Measurements from ENCODE around the gene LRRC49.
"Not testable (repeated sequence)": the region's sequence is repeated elsewhere in the genome, so short reads cannot be mapped to it uniquely, and the experiment has no call there.

LRRC49 gene

DNA sequence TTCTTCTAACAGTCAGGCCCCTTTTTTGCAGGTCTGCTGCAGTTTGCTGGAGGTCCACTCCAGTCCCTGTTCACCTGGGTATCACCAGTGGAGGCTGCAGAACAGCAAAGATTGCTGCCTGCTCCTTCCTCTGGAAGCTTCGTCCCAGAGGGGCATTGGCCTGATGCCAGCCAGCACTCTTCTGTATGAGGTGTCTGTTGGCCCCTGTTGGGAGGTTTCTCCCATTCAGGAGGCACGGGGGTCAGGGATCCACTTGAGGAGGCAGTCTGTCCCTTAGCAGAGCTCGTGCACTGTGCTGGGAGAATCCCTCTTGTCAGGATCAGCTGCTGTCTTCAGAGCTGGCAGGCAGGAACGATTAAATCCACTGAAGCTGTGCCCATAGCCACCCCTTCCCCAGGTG is 138.6 kb downstream of the LRRC49 start:
- not testable (repeated sequence) for DNase-seq; H3K27me3 ChIP-seq (ENCODE audit: control insufficient read depth in 1 of 2, insufficient read depth in 1 of 2, low read length in 2 of 2); H4K91ac ChIP-seq (ENCODE audit: low read length)

DNA sequence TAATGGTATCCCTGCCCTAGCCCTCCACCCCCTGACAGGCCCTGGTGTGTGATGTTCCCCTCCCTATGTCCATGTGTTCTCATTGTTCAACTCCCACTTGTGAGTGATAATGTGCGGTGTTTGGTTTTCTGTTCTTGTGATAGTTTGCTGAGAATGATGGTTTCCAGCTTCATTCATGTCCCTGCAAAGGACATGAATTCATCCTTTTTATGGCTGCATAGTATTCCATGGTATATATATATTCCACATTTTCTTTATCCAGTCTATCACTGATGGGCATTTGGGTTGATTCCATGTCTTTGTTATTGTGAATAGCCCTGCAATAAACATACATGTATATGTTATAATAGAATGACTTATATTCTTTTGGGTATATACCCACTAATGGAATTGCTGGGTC is 142.9 kb downstream of the LRRC49 start:
- H3K27ac ChIP-seq (ENCODE audit: low read length, poor library complexity, severe bottlenecking); H2AK5ac ChIP-seq (ENCODE audit: low read length, severe bottlenecking); H3K36me3 ChIP-seq (ENCODE audit: control insufficient read depth in 1 of 2, insufficient read depth in 2 of 2, low read depth in 1 of 2, low read length in 2 of 2); H3K23ac ChIP-seq (ENCODE audit: low read length in 2 of 2); H2AFZ ChIP-seq (ENCODE audit: low read depth, low read length); H3K4ac ChIP-seq (ENCODE audit: low read depth in 1 of 2, low read length in 2 of 2); H3K4me3 ChIP-seq (ENCODE audit: insufficient read depth in 1 of 2, low read depth in 1 of 2, low read length in 2 of 2); DNase-seq; H2BK120ac ChIP-seq (ENCODE audit: low read depth, low read length); H2BK12ac ChIP-seq (ENCODE audit: low read length in 2 of 2); H3K4me1 ChIP-seq (ENCODE audit: control insufficient read depth, insufficient read depth, low read depth, low read length); H2BK15ac ChIP-seq (ENCODE audit: low read depth, poor library complexity, severe bottlenecking); H3K9me3 ChIP-seq (ENCODE audit: control insufficient read depth, low read length); H3K18ac ChIP-seq (ENCODE audit: low read depth in 1 of 2, low read length in 2 of 2); H3K4me2 ChIP-seq (ENCODE audit: low read length, poor library complexity, severe bottlenecking); H2BK5ac ChIP-seq (ENCODE audit: low read depth, low read length, poor library complexity, severe bottlenecking); H3K79me1 ChIP-seq (replicated peaks; ENCODE audit: low read length, poor library complexity, severe bottlenecking); H3K14ac ChIP-seq (ENCODE audit: low read length in 2 of 2); H3K27me3 ChIP-seq (ENCODE audit: control insufficient read depth in 1 of 2, insufficient read depth in 1 of 2, low read length in 2 of 2); H4K8ac ChIP-seq (ENCODE audit: low read length); H4K91ac ChIP-seq (ENCODE audit: low read length); H3K9ac ChIP-seq (ENCODE audit: low read length): not testable (repeated sequence)
- WGBS: no CpG with 5 or more reads among the region's 1 CpG

More for the DNA sequence above, 138.6 kb downstream of the LRRC49 start:
- not testable (repeated sequence) for H2BK12ac ChIP-seq (ENCODE audit: low read length in 2 of 2); H3K9me3 ChIP-seq (ENCODE audit: control insufficient read depth, low read length); H3K4me3 ChIP-seq (ENCODE audit: insufficient read depth in 1 of 2, low read depth in 1 of 2, low read length in 2 of 2); H3K14ac ChIP-seq (ENCODE audit: low read length in 2 of 2); H3K4ac ChIP-seq (ENCODE audit: low read depth in 1 of 2, low read length in 2 of 2); H4K8ac ChIP-seq (ENCODE audit: low read length); H2AFZ ChIP-seq (ENCODE audit: low read depth, low read length); H2BK120ac ChIP-seq (ENCODE audit: low read depth, low read length); H2AK5ac ChIP-seq (ENCODE audit: low read length, severe bottlenecking); H3K27ac ChIP-seq (ENCODE audit: low read length, poor library complexity, severe bottlenecking); H3K18ac ChIP-seq (ENCODE audit: low read depth in 1 of 2, low read length in 2 of 2); H3K9ac ChIP-seq (ENCODE audit: low read length); H3K4me2 ChIP-seq (ENCODE audit: low read length, poor library complexity, severe bottlenecking); H3K23ac ChIP-seq (ENCODE audit: low read length in 2 of 2); H3K4me1 ChIP-seq (ENCODE audit: control insufficient read depth, insufficient read depth, low read depth, low read length); H2BK5ac ChIP-seq (ENCODE audit: low read depth, low read length, poor library complexity, severe bottlenecking); H3K36me3 ChIP-seq (ENCODE audit: control insufficient read depth in 1 of 2, insufficient read depth in 2 of 2, low read depth in 1 of 2, low read length in 2 of 2); H3K79me1 ChIP-seq (replicated peaks; ENCODE audit: low read length, poor library complexity, severe bottlenecking); H2BK15ac ChIP-seq (ENCODE audit: low read depth, poor library complexity, severe bottlenecking)
- WGBS: 62% methylated on average over 4 of the region's 4 CpGs

DNA sequence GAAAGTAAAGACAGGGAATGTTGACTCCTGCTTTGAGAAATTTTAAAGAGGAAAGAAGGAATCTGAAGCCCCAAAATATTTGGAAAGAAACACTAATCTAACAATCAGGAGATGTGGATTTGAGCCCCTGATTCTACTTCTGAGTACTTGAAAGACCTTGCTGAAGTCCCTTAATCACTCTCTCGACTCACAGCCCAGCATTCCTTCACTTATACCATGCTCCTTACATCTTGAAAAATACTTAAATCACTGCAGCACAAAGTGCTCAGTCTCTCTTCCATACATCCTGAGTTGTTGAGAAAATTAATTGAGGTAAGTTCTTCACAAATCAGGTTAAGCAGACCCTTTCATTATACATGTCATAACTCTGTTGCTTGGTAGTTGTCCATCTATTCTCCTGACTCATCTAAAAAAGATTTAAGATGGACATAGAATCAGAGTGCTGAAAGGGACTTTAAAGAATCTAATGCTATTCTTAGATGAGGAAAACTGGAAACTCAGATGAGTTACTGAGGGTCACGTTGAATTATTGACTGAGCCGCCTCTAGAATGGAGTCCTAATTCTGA is 149.8 kb downstream of the LRRC49 start:
- Histone ChIP-seq H3K14ac (ENCODE audit: low read length in 2 of 2) (no peak overlapping the region), H3K4me3 (ENCODE audit: insufficient read depth in 1 of 2, low read depth in 1 of 2, low read length in 2 of 2) (no peak overlapping the region), H3K4me1 (ENCODE audit: control insufficient read depth, insufficient read depth, low read depth, low read length) (no peaks in the 10 kb centered on the region), H2BK12ac (ENCODE audit: low read length in 2 of 2) (no peak overlapping the region), H3K4ac (ENCODE audit: low read depth in 1 of 2, low read length in 2 of 2) (no peak overlapping the region), H2BK120ac (ENCODE audit: low read depth, low read length) (no peak overlapping the region), H3K18ac (ENCODE audit: low read depth in 1 of 2, low read length in 2 of 2) (no peak overlapping the region), H3K27me3 (ENCODE audit: control insufficient read depth in 1 of 2, insufficient read depth in 1 of 2, low read length in 2 of 2) (no peaks in the 10 kb centered on the region), H2BK5ac (ENCODE audit: low read depth, low read length, poor library complexity, severe bottlenecking) (no peak overlapping the region), H4K91ac (ENCODE audit: low read length) (no peak overlapping the region), H3K4me2 (ENCODE audit: low read length, poor library complexity, severe bottlenecking) (no peak overlapping the region), H2AK5ac (ENCODE audit: low read length, severe bottlenecking) (no peak overlapping the region), H4K8ac (ENCODE audit: low read length) (no peak overlapping the region), H2AFZ (ENCODE audit: low read depth, low read length) (no peak overlapping the region), H3K9ac (ENCODE audit: low read length) (no peak overlapping the region), H3K36me3 (ENCODE audit: control insufficient read depth in 1 of 2, insufficient read depth in 2 of 2, low read depth in 1 of 2, low read length in 2 of 2) (peaks cover 0 to 5% of the 10 kb centered on the region in 2 experiments), H2BK15ac (ENCODE audit: low read depth, poor library complexity, severe bottlenecking) (no peak overlapping the region), H3K9me3 (ENCODE audit: control insufficient read depth, low read length) (no peaks in the 10 kb centered on the region), H3K27ac (ENCODE audit: low read length, poor library complexity, severe bottlenecking) (no peak overlapping the region), H3K23ac (ENCODE audit: low read length in 2 of 2) (no peak overlapping the region), H3K79me1 (replicated peaks; ENCODE audit: low read length, poor library complexity, severe bottlenecking) (no peaks in the 10 kb centered on the region)
- WGBS: 66% methylated on average over 3 of the region's 3 CpGs
- DNase-seq: no peak

DNA sequence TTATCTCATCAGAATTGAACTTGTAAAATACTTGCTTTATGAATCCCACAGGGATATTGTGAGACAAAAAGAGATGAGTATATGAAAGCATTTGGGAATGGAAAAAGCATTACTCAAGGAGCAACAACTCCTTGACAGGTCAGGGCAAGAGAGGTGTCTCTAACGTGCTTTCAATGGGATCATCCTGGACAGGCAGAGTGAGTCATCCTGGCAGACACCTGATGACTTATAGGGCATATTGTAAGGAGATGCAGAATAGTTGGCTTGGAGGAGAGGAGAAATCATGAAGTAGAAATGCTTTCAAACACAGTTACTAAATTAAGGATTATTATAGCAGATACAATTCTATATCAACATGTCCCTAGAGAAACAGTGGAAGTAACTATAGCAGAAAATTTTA is 150.7 kb downstream of the LRRC49 start:
- no peaks in the 10 kb centered on the region for H3K36me3 ChIP-seq (ENCODE audit: control insufficient read depth in 1 of 2, insufficient read depth in 2 of 2, low read depth in 1 of 2, low read length in 2 of 2)
- 25% methylated on average over 1 of the region's 1 CpG for WGBS
- H2AK5ac ChIP-seq (ENCODE audit: low read length, severe bottlenecking): no peak overlapping the region
- H3K79me1 ChIP-seq (replicated peaks; ENCODE audit: low read length, poor library complexity, severe bottlenecking): no peaks in the 10 kb centered on the region
- no peak overlapping the region for H2AFZ ChIP-seq (ENCODE audit: low read depth, low read length)
- H4K91ac ChIP-seq (ENCODE audit: low read length): no peak overlapping the region
- no peak overlapping the region for H3K23ac ChIP-seq (ENCODE audit: low read length in 2 of 2)
- H3K4ac ChIP-seq (ENCODE audit: low read depth in 1 of 2, low read length in 2 of 2): no peak overlapping the region
- no peaks in the 10 kb centered on the region for H3K9me3 ChIP-seq (ENCODE audit: control insufficient read depth, low read length)
- H3K4me2 ChIP-seq (ENCODE audit: low read length, poor library complexity, severe bottlenecking): no peak overlapping the region
- H3K27me3 ChIP-seq (ENCODE audit: control insufficient read depth in 1 of 2, insufficient read depth in 1 of 2, low read length in 2 of 2): no peaks in the 10 kb centered on the region
- H3K9ac ChIP-seq (ENCODE audit: low read length): no peak overlapping the region
- H3K4me3 ChIP-seq (ENCODE audit: insufficient read depth in 1 of 2, low read depth in 1 of 2, low read length in 2 of 2): no peak overlapping the region
- no peak overlapping the region for H3K14ac ChIP-seq (ENCODE audit: low read length in 2 of 2)
- H2BK5ac ChIP-seq (ENCODE audit: low read depth, low read length, poor library complexity, severe bottlenecking): no peak overlapping the region
- no peak overlapping the region for H2BK15ac ChIP-seq (ENCODE audit: low read depth, poor library complexity, severe bottlenecking)
- H4K8ac ChIP-seq (ENCODE audit: low read length): no peak overlapping the region
- DNase-seq: peak; percentile 11
- H3K18ac ChIP-seq (ENCODE audit: low read depth in 1 of 2, low read length in 2 of 2): no peak overlapping the region
- H2BK120ac ChIP-seq (ENCODE audit: low read depth, low read length): no peak overlapping the region
- no peak overlapping the region for H2BK12ac ChIP-seq (ENCODE audit: low read length in 2 of 2)
- H3K4me1 ChIP-seq (ENCODE audit: control insufficient read depth, insufficient read depth, low read depth, low read length): no peaks in the 10 kb centered on the region
- no peak overlapping the region for H3K27ac ChIP-seq (ENCODE audit: low read length, poor library complexity, severe bottlenecking)
